Ovary (tissue), 9 donors: ENCODE measurements around the gene DNAJC6. TPM values are rescaled to one million over a fixed set of nuclear protein-coding genes. Genes with fewer than 3 reads are reported as not detected.

Experiments used
- DNase-seq, 5 donors: peaks; one replicate each; pipeline ENCODE4 v3.0.0-alpha.2; 2019 to 2020
- H3K27ac ChIP-seq, 2 donors: fragments of 200-600 bp; one replicate each; pipeline versions ENCODE4 v1.5.1 to v1.8.0; 2019 to 2022
- H3K27me3 ChIP-seq: fragments of 200-600 bp; one replicate; pipeline ENCODE4 v1.8.0; 2022
- H3K36me3 ChIP-seq: fragments of 200-600 bp; sonication (generic); one replicate; pipeline ENCODE4 v1.5.1; 2019
- H3K4me1 ChIP-seq: one replicate; pipeline ENCODE4 v1.8.1; 2013; ENCODE audit warnings: mild to moderate bottlenecking, moderate library complexity; ENCODE audit not compliant: insufficient read depth
- H3K4me3 ChIP-seq: fragments of 200-600 bp; sonication (generic); one replicate; pipeline ENCODE4 v1.5.1; 2017
- H3K9me3 ChIP-seq, 2 donors: fragments of 200-600 bp in 1 of 2; sonication (generic) in 1 of 2; one replicate each; pipeline versions ENCODE4 v1.5.1 to v1.8.1; 2013 to 2019; ENCODE audit warnings: mild to moderate bottlenecking in 1 of 2, moderate library complexity in 1 of 2
- EP300 ChIP-seq: sonication (generic); formaldehyde crosslinking; IDR thresholded peaks from one replicate; pipeline ENCODE4 v1.6.1; 2017; ENCODE audit warnings: antibody characterized with exemption
- POLR2A ChIP-seq: fragments of 450-650 bp; IDR thresholded peaks from one replicate; pipeline ENCODE4 v1.6.1; 2017; ENCODE audit warnings: antibody characterized with exemption, mild to moderate bottlenecking, moderate library complexity
- WGBS, 3 donors: extraction: QIAGEN DNeasy Blood & Tissue Kit in 1 of 3; methylation state at CpG; one replicate each; pipeline versions ENCODE4 v1.1.5 to v1.1.7; 2013 to 2017; 5-methylcytosine and 5-hydroxymethylcytosine counted together
- intact Hi-C, 4 donors: fragments of 100-400 bp; cut with DNase I; formaldehyde crosslinking; loops; one replicate each; pipeline versions ENCODE4 v1.11.0 to v1.15.1; 2022 to 2023
- polyA plus RNA-seq, 2 donors: library from polyadenylated mRNA; stranded (reverse); fragments of 200-250 nt in 1 of 2; fragments of 350-450 nt in 1 of 2; fragmentation: Illumina TruSeq in 1 of 2; extraction: RNeasy Lipid Tissue Mini Kit (QIAGEN cat#74804) in 1 of 2; gene quantifications; one replicate each; pipeline ENCODE4 v1.2.3, GENCODE V29; 2013 to 2014
- total RNA-seq, 7 donors: library from RNA; depleted of rRNA in 2 of 7; stranded (reverse); fragments of >200 nt in 2 of 7; fragmentation: NEBNext Ultra II Directional in 3 of 7; extraction: Animal tissue kit (Norgen Biotek cat#: 25700) in 3 of 7; gene quantifications; one replicate each; pipeline versions ENCODE4 v1.1.0 to v1.2.4, GENCODE V29; 2016 to 2023
- TF ChIP-seq, protein P1 (sequence below), 3 donors: fragments of 450-650 bp in 2 of 3; fragments of 200-600 bp in 1 of 3; IDR thresholded peaks; one replicate each; pipeline versions ENCODE4 v1.5.1 to v1.8.0; 2016 to 2022; ENCODE audit warnings: antibody characterized with exemption in 3 of 3, mild to moderate bottlenecking in 1 of 3
- donor health status: DM: no; HTN: no; CAD: no; lungs with moderate emphysema.
- donor health status: DM: no; HTN: no; CAD: no.
- donor health status: Bipolar disorder and iron deficiency.
- donor health status: DM: yes; HTN: yes; CAD: no.
- donor health status: DM: no; HTN: no; CAD: no.
- donor health status: DM: yes; HTN: yes; CAD: no.

The DNAJC6 gene
- total and polyA plus RNA-seq, 9 donors: 0.48 to 2.7 (median 1.5) TPM

DNA sequence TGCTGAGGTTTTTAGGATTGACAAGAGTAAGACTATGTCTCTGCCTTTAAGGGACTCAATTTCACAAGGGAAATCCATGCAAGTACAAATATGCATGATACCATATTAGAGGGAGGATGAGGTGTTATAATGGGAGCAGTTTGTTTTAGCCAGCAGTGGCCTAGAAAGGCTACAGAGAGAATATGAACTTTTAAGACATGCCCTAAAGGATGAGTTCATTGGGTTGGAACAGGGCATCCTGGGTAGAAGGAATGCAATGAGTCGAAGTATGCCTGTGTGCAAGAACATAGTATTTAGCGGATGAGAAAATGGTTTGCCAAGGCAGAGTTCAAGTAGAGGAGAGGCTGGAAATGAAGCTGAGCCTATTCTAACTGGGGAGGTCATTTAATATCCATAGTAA lies 78.5 kb downstream of the DNAJC6 start:
- Histone ChIP-seq H3K27ac (no peak overlapping the region), H3K9me3 (no peaks in the 10 kb centered on the region), H3K27me3 (no peaks in the 10 kb centered on the region), H3K4me1 (no peaks in the 10 kb centered on the region), H3K36me3 (no peaks in the 10 kb centered on the region), H3K4me3 (no peak overlapping the region)
- no peak for DNase-seq
- intact Hi-C loops: no loop called here
- no peak for TF ChIP-seq EP300
- TF ChIP-seq, protein P1, sequence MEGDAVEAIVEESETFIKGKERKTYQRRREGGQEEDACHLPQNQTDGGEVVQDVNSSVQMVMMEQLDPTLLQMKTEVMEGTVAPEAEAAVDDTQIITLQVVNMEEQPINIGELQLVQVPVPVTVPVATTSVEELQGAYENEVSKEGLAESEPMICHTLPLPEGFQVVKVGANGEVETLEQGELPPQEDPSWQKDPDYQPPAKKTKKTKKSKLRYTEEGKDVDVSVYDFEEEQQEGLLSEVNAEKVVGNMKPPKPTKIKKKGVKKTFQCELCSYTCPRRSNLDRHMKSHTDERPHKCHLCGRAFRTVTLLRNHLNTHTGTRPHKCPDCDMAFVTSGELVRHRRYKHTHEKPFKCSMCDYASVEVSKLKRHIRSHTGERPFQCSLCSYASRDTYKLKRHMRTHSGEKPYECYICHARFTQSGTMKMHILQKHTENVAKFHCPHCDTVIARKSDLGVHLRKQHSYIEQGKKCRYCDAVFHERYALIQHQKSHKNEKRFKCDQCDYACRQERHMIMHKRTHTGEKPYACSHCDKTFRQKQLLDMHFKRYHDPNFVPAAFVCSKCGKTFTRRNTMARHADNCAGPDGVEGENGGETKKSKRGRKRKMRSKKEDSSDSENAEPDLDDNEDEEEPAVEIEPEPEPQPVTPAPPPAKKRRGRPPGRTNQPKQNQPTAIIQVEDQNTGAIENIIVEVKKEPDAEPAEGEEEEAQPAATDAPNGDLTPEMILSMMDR (IDR thresholded peaks at IDR 0.05): no peak
- TF ChIP-seq POLR2A: no peak
- 83 to 88% (median 86%) methylated on average over 2 of the region's 2 CpGs for WGBS, 3 donors

DNA sequence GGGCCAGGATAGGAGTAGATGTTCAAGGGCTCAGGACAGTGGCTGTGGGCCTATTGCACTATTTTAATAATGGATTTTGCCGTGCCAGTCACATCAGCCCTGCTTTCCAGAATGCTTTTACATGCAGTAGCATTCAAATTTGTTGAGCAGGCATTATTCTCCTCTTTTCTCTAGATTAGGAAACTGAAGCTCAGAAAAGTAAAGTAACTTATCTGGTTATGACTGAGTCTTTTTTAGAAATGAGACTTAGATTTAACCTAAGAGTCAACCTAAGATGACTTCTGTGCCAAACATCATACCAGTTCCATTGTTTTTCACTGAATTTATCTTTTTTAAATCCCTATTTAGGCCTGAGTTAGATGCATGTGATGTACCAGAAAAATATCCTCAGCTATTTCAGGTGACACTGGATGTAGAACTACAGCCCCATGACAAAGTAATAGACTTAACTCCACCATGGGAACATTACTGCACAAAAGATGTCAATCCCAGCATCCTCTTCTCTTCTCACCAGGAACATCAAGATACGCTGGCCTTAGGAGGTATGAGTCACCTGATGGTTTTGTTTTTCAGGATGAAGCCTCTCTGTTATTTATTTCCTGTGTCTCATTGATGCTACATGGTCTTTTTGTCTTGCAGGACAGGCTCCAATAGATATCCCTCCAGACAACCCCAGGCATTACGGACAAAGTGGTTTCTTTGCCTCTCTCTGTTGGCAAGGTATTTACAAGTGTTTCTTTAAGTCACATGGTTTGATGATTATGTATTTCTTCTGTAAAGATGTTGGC lies 79.8 kb downstream of the DNAJC6 start:
- Histone ChIP-seq H3K9me3 (no peaks in the 10 kb centered on the region), H3K27me3 (no peaks in the 10 kb centered on the region), H3K36me3 (no peaks in the 10 kb centered on the region), H3K4me1 (no peaks in the 10 kb centered on the region), H3K27ac (no peak overlapping the region), H3K4me3 (no peak overlapping the region)
- no peak for DNase-seq
- WGBS, 3 donors: 88 to 93% (median 93%) methylated on average over 3 of the region's 3 CpGs
- intact Hi-C loops: no loop called here
- no peak for TF ChIP-seq EP300
- TF ChIP-seq, protein P1 (IDR thresholded peaks at IDR 0.05): no peak
- TF ChIP-seq POLR2A: no peak

DNA sequence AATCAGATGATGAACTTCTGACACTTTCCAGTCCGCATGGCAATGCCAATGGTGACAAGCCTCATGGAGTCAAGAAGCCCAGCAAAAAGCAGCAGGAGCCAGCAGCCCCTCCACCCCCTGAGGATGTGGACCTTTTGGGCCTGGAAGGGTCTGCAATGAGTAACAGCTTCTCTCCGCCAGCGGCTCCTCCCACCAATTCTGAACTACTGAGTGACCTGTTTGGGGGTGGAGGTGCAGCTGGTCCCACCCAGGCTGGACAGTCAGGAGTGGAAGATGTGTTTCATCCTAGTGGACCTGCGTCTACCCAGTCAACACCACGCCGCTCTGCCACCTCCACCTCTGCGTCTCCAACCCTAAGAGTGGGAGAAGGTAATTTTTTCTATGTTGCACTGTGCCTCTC lies 83.2 kb downstream of the DNAJC6 start:
- TF ChIP-seq POLR2A: no peak
- TF ChIP-seq EP300: no peak
- TF ChIP-seq, protein P1 (IDR thresholded peaks at IDR 0.05): no peak
- WGBS, 3 donors: 94 to 97% (median 96%) methylated on average over 7 of the region's 7 CpGs
- Histone ChIP-seq H3K4me1 (no peaks in the 10 kb centered on the region), H3K36me3 (no peaks in the 10 kb centered on the region), H3K27me3 (no peaks in the 10 kb centered on the region), H3K9me3 (no peaks in the 10 kb centered on the region), H3K27ac (no peak overlapping the region), H3K4me3 (no peak overlapping the region)
- no peak for DNase-seq
- intact Hi-C loops: no loop called here

DNA sequence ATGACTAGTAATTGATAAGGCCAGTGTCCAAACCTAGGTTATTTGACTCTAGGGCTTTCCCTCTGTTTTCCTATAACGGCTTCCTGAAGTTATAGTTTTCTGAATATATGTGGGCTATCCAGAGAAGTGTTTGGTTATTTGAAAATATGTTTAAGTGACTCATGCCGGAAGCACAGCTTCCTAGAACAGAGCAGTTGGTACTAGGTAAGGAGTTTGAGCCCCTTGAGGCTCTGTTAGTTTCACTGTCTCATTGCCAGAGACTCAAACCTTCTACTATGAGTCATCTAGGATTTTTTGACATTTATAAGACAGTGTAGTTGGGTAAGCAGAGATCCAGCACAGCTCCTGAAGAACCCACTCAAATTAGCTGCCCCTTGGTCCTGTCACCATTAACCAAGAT lies 84.0 kb downstream of the DNAJC6 start:
- Histone ChIP-seq H3K4me1 (no peaks in the 10 kb centered on the region), H3K27me3 (no peaks in the 10 kb centered on the region), H3K4me3 (no peak overlapping the region), H3K27ac (no peak overlapping the region), H3K36me3 (no peaks in the 10 kb centered on the region), H3K9me3 (no peaks in the 10 kb centered on the region)
- no peak for TF ChIP-seq EP300
- TF ChIP-seq POLR2A: no peak
- TF ChIP-seq, protein P1 (IDR thresholded peaks at IDR 0.05): no peak
- intact Hi-C loops: no loop called here
- DNase-seq: no peak
- WGBS, 3 donors: 84 to 93% (median 88%) methylated on average over 2 of the region's 2 CpGs
